Endothelial cell (in vitro differentiated cells): ENCODE measurements around the gene ADGRV1. TPM values are rescaled to one million over a fixed set of nuclear protein-coding genes. Genes with fewer than 3 reads are reported as not detected.

Experiments
- DNase-seq: peaks from one replicate; pipeline ENCODE4 v3.0.0; 2021; ENCODE audit warnings: low spot score
- H3K27ac Mint-ChIP-seq: one replicate; pipeline ENCODE4 v1.8.0; 2021; ENCODE audit warnings: mixed read lengths, inconsistent platforms; ENCODE audit not compliant: unreplicated experiment
- H3K27me3 Mint-ChIP-seq: one replicate; pipeline ENCODE4 v1.8.0; 2021; ENCODE audit warnings: mild to moderate bottlenecking, moderate library complexity, mixed read lengths, inconsistent platforms; ENCODE audit not compliant: unreplicated experiment
- H3K36me3 Mint-ChIP-seq: one replicate; pipeline ENCODE4 v1.8.0; 2021; ENCODE audit warnings: mild to moderate bottlenecking, low read depth, mixed read lengths, inconsistent platforms; ENCODE audit not compliant: unreplicated experiment
- H3K4me1 Mint-ChIP-seq: one replicate; pipeline ENCODE4 v1.8.0; 2021; ENCODE audit warnings: mild to moderate bottlenecking, mixed read lengths, inconsistent platforms; ENCODE audit not compliant: unreplicated experiment
- H3K4me3 Mint-ChIP-seq: one replicate; pipeline ENCODE4 v1.8.0; 2021; ENCODE audit warnings: mild to moderate bottlenecking, mixed read lengths, inconsistent platforms; ENCODE audit not compliant: unreplicated experiment
- H3K9me3 Mint-ChIP-seq: one replicate; pipeline ENCODE4 v1.8.0; 2021; ENCODE audit warnings: mixed read lengths, inconsistent platforms; ENCODE audit not compliant: unreplicated experiment
- CTCF ChIP-seq: fragments of 200-600 bp; sonication (generic); IDR thresholded peaks from one replicate; pipeline ENCODE4 v1.5.0; 2021; ENCODE audit warnings: antibody characterized with exemption; ENCODE audit not compliant: unreplicated experiment
- total RNA-seq: library from RNA; stranded (reverse); fragmentation: NEBNext Ultra II Directional; extraction: Animal tissue kit (Norgen Biotek cat#: 25700); gene quantifications from one replicate; pipeline ENCODE4 v1.2.1, GENCODE V29; 2021; ENCODE audit not compliant: unreplicated experiment

ADGRV1 gene
- total RNA-seq, 1 donor from 2014 or later: 23.1 TPM

- Mint-ChIP-seq H3K4me3 (no peak overlapping the region), H3K9me3 (no peaks in the 10 kb centered on the region), H3K27ac (no peak overlapping the region), H3K27me3 (peaks cover 1% of the 10 kb centered on the region), H3K4me1 (peaks cover 23% of the 10 kb centered on the region), H3K36me3 (no peaks in the 10 kb centered on the region)
- TF ChIP-seq CTCF: no peak
- no peak for DNase-seq
These were observed 582.1 kb downstream of the ADGRV1 start for GRCh38 chr5:91140657-91141056.

- H3K4me1 Mint-ChIP-seq: peaks cover 21% of the 10 kb centered on the region
- no peak for DNase-seq
- H3K27me3 Mint-ChIP-seq: peaks cover 1% of the 10 kb centered on the region
- H3K36me3 Mint-ChIP-seq: no peaks in the 10 kb centered on the region
- no peak overlapping the region for H3K4me3 Mint-ChIP-seq
- H3K9me3 Mint-ChIP-seq: no peaks in the 10 kb centered on the region
- H3K27ac Mint-ChIP-seq: no peak overlapping the region
- no peak for TF ChIP-seq CTCF
These were observed 583.0 kb downstream of the ADGRV1 start for GRCh38 chr5:91141642-91142041.

- no peak overlapping the region for H3K27ac Mint-ChIP-seq
- no peak for TF ChIP-seq CTCF
- H3K4me3 Mint-ChIP-seq: no peak overlapping the region
- no peak for DNase-seq
- H3K9me3 Mint-ChIP-seq: no peaks in the 10 kb centered on the region
- H3K27me3 Mint-ChIP-seq: peaks cover 1% of the 10 kb centered on the region
- H3K36me3 Mint-ChIP-seq: peaks cover 2% of the 10 kb centered on the region
- peaks cover 21% of the 10 kb centered on the region for H3K4me1 Mint-ChIP-seq
These were observed 583.8 kb downstream of the ADGRV1 start for GRCh38 chr5:91142386-91142785.

GRCh38 chr5:91142819-91143218 is 584.2 kb downstream of the ADGRV1 start:
- no peak for DNase-seq
- peaks cover 21% of the 10 kb centered on the region for H3K4me1 Mint-ChIP-seq
- TF ChIP-seq CTCF: no peak
- no peak overlapping the region for H3K4me3 Mint-ChIP-seq
- H3K27ac Mint-ChIP-seq: no peak overlapping the region
- peaks cover 1% of the 10 kb centered on the region for H3K27me3 Mint-ChIP-seq
- H3K36me3 Mint-ChIP-seq: peaks cover 6% of the 10 kb centered on the region
- H3K9me3 Mint-ChIP-seq: no peaks in the 10 kb centered on the region

GRCh38 chr5:91143840-91144239 is 585.2 kb downstream of the ADGRV1 start:
- peaks cover 21% of the 10 kb centered on the region for H3K4me1 Mint-ChIP-seq
- DNase-seq: no peak
- H3K9me3 Mint-ChIP-seq: no peaks in the 10 kb centered on the region
- no peak for TF ChIP-seq CTCF
- peaks cover 8% of the 10 kb centered on the region for H3K36me3 Mint-ChIP-seq
- H3K27me3 Mint-ChIP-seq: peaks cover 1% of the 10 kb centered on the region
- no peak overlapping the region for H3K4me3 Mint-ChIP-seq
- no peak overlapping the region for H3K27ac Mint-ChIP-seq
